Measurements from ENCODE around the gene PTGER1.

DNA sequence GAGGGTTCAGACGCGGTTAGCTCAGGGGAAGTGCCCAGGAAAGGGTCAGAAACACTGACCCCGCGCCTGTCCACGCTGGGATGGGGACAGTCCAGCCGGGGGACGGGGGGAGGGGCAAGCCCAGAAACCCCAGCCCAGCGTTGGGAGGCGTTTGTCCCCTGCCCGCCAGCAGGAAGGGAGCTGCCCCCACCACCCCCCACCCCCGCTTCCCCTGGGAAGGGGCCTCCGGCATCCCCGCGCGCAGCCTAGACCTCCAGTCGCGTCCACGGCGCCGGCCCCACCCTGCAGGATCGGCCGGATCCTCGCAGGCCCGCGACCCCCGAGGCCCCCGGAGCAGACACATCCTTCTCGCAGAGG is 20.5 kb upstream of the PTGER1 start:
- TF ChIP-seq, protein P1, sequence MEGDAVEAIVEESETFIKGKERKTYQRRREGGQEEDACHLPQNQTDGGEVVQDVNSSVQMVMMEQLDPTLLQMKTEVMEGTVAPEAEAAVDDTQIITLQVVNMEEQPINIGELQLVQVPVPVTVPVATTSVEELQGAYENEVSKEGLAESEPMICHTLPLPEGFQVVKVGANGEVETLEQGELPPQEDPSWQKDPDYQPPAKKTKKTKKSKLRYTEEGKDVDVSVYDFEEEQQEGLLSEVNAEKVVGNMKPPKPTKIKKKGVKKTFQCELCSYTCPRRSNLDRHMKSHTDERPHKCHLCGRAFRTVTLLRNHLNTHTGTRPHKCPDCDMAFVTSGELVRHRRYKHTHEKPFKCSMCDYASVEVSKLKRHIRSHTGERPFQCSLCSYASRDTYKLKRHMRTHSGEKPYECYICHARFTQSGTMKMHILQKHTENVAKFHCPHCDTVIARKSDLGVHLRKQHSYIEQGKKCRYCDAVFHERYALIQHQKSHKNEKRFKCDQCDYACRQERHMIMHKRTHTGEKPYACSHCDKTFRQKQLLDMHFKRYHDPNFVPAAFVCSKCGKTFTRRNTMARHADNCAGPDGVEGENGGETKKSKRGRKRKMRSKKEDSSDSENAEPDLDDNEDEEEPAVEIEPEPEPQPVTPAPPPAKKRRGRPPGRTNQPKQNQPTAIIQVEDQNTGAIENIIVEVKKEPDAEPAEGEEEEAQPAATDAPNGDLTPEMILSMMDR (IDR thresholded peaks at IDR 0.05; ENCODE audit: extremely low read depth in 1 of 2, insufficient read depth in 1 of 2, low read depth in 1 of 2, low read length in 2 of 2) = no peak
- TF ChIP-seq POLR2A (IDR thresholded peaks at IDR 0.05; ENCODE audit: low read depth, low read length) (no peak), JUN (IDR thresholded peaks at IDR 0.05; ENCODE audit: borderline replicate concordance, insufficient read depth, insufficient read length, low read depth) (no peak), POLR2AphosphoS5 (IDR thresholded peaks at IDR 0.05; ENCODE audit: insufficient read depth, low read depth, low read length) (no peak), EZH2 (IDR thresholded peaks at IDR 0.05; ENCODE audit: borderline replicate concordance, low read depth, low read length, severe bottlenecking) (no peak), GATA2 (IDR thresholded peaks at IDR 0.05; ENCODE audit: insufficient read depth, insufficient read length, low read depth, low read length) (no peak)
